Endothelial cell (in vitro differentiated cells): ENCODE measurements around the gene TEX48. TPM values are rescaled to one million over a fixed set of nuclear protein-coding genes. Genes with fewer than 3 reads are reported as not detected.

Experiments
- DNase-seq: peaks from one replicate; pipeline ENCODE4 v3.0.0; 2021; ENCODE audit warnings: low spot score
- H3K27ac Mint-ChIP-seq: one replicate; pipeline ENCODE4 v1.8.0; 2021; ENCODE audit warnings: mixed read lengths, inconsistent platforms; ENCODE audit not compliant: unreplicated experiment
- H3K27me3 Mint-ChIP-seq: one replicate; pipeline ENCODE4 v1.8.0; 2021; ENCODE audit warnings: mild to moderate bottlenecking, moderate library complexity, mixed read lengths, inconsistent platforms; ENCODE audit not compliant: unreplicated experiment
- H3K36me3 Mint-ChIP-seq: one replicate; pipeline ENCODE4 v1.8.0; 2021; ENCODE audit warnings: mild to moderate bottlenecking, low read depth, mixed read lengths, inconsistent platforms; ENCODE audit not compliant: unreplicated experiment
- H3K4me1 Mint-ChIP-seq: one replicate; pipeline ENCODE4 v1.8.0; 2021; ENCODE audit warnings: mild to moderate bottlenecking, mixed read lengths, inconsistent platforms; ENCODE audit not compliant: unreplicated experiment
- H3K4me3 Mint-ChIP-seq: one replicate; pipeline ENCODE4 v1.8.0; 2021; ENCODE audit warnings: mild to moderate bottlenecking, mixed read lengths, inconsistent platforms; ENCODE audit not compliant: unreplicated experiment
- H3K9me3 Mint-ChIP-seq: one replicate; pipeline ENCODE4 v1.8.0; 2021; ENCODE audit warnings: mixed read lengths, inconsistent platforms; ENCODE audit not compliant: unreplicated experiment
- CTCF ChIP-seq: fragments of 200-600 bp; sonication (generic); IDR thresholded peaks from one replicate; pipeline ENCODE4 v1.5.0; 2021; ENCODE audit warnings: antibody characterized with exemption; ENCODE audit not compliant: unreplicated experiment
- total RNA-seq: library from RNA; stranded (reverse); fragmentation: NEBNext Ultra II Directional; extraction: Animal tissue kit (Norgen Biotek cat#: 25700); gene quantifications from one replicate; pipeline ENCODE4 v1.2.1, GENCODE V29; 2021; ENCODE audit not compliant: unreplicated experiment

Gene TEX48
- total RNA-seq, 1 donor from 2014 or later: not detected

- Mint-ChIP-seq H3K4me1 (no peaks in the 10 kb centered on the region), H3K9me3 (no peaks in the 10 kb centered on the region), H3K4me3 (no peak overlapping the region), H3K36me3 (no peaks in the 10 kb centered on the region), H3K27ac (no peak overlapping the region), H3K27me3 (no peaks in the 10 kb centered on the region)
- DNase-seq: no peak
- no peak for TF ChIP-seq CTCF
These were observed 20.0 kb upstream of the TEX48 start for GRCh38 chr9:114701988-114702387.

GRCh38 chr9:114697951-114698351 is 16.0 kb upstream of the TEX48 start:
- no peak for DNase-seq
- no peaks in the 10 kb centered on the region for H3K4me1 Mint-ChIP-seq
- TF ChIP-seq CTCF: no peak
- H3K36me3 Mint-ChIP-seq: no peaks in the 10 kb centered on the region
- H3K27ac Mint-ChIP-seq: no peak overlapping the region
- no peak overlapping the region for H3K4me3 Mint-ChIP-seq
- no peaks in the 10 kb centered on the region for H3K27me3 Mint-ChIP-seq
- H3K9me3 Mint-ChIP-seq: no peaks in the 10 kb centered on the region

- no peaks in the 10 kb centered on the region for H3K36me3 Mint-ChIP-seq
- H3K27ac Mint-ChIP-seq: no peak overlapping the region
- no peak for DNase-seq
- H3K9me3 Mint-ChIP-seq: no peaks in the 10 kb centered on the region
- no peaks in the 10 kb centered on the region for H3K27me3 Mint-ChIP-seq
- no peak overlapping the region for H3K4me3 Mint-ChIP-seq
- no peaks in the 10 kb centered on the region for H3K4me1 Mint-ChIP-seq
- TF ChIP-seq CTCF: no peak
These were observed 15.0 kb upstream of the TEX48 start for GRCh38 chr9:114696814-114697544.

- Mint-ChIP-seq H3K27ac (no peak overlapping the region), H3K27me3 (no peaks in the 10 kb centered on the region), H3K4me3 (no peak overlapping the region), H3K9me3 (no peaks in the 10 kb centered on the region), H3K4me1 (no peaks in the 10 kb centered on the region), H3K36me3 (no peaks in the 10 kb centered on the region)
- DNase-seq: no peak
- no peak for TF ChIP-seq CTCF
These were observed 14.0 kb upstream of the TEX48 start for GRCh38 chr9:114695948-114696347.

- H3K4me3 Mint-ChIP-seq: no peak overlapping the region
- peaks cover 2% of the 10 kb centered on the region for H3K27me3 Mint-ChIP-seq
- no peak for DNase-seq
- no peak for TF ChIP-seq CTCF
- H3K27ac Mint-ChIP-seq: no peak overlapping the region
- H3K4me1 Mint-ChIP-seq: no peaks in the 10 kb centered on the region
- no peaks in the 10 kb centered on the region for H3K9me3 Mint-ChIP-seq
- no peaks in the 10 kb centered on the region for H3K36me3 Mint-ChIP-seq
These were observed 12.8 kb upstream of the TEX48 start for GRCh38 chr9:114694719-114695269.
